ENCODE measurements around the gene ENOX1.

Gene ENOX1

DNA sequence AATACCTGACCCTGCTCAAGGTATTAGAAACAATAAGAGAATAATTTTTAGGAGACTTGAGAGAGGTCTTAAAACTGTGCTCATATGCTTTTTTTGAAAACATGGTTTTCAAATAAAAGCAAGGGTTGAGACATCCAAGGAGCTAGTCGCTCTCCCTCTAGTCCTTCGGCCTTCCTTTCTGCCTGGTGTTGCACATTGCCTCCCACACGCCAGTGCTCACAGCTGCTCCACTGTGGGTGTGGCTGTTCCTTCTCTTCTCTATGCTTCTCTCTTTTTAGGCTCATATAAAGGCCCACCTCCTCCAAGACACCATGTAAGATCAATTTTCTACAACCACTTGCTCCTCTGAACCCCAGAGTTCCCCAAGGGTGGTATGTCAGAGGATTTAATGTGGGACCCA lies 352.6 kb downstream of the ENOX1 start:
- no peak overlapping the region for H3K4me3 ChIP-seq (ENCODE audit: low read depth, low read length)
- TF ChIP-seq, protein P1, sequence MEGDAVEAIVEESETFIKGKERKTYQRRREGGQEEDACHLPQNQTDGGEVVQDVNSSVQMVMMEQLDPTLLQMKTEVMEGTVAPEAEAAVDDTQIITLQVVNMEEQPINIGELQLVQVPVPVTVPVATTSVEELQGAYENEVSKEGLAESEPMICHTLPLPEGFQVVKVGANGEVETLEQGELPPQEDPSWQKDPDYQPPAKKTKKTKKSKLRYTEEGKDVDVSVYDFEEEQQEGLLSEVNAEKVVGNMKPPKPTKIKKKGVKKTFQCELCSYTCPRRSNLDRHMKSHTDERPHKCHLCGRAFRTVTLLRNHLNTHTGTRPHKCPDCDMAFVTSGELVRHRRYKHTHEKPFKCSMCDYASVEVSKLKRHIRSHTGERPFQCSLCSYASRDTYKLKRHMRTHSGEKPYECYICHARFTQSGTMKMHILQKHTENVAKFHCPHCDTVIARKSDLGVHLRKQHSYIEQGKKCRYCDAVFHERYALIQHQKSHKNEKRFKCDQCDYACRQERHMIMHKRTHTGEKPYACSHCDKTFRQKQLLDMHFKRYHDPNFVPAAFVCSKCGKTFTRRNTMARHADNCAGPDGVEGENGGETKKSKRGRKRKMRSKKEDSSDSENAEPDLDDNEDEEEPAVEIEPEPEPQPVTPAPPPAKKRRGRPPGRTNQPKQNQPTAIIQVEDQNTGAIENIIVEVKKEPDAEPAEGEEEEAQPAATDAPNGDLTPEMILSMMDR (IDR thresholded peaks at IDR 0.05; ENCODE audit: control insufficient read depth, extremely low read depth, insufficient read depth): no peak
- DNase-seq (ENCODE audit: low read depth): no peak

DNA sequence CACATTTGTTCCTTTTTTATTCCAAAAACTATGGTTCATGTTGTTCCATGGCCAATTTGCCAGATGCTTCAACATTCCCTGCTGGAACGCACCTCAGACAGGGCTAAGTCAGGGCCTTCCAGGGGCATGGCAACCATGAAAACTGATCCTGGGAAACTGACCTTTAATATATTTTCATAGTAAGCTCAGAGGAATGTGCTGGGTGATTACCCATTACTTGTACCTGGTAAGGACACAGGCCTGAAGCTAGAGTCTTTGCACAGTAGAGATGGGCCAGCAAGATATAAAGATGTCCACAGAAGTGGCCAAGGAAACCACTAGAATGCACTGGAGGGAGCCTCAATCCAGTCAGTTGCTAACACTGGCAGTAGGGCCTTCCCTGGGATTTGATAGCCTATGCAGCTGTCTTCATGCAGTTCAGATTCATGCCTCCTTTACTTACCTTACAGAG lies 353.1 kb downstream of the ENOX1 start:
- H3K4me3 ChIP-seq (ENCODE audit: low read depth, low read length): no peak overlapping the region
- TF ChIP-seq, protein P1 (IDR thresholded peaks at IDR 0.05; ENCODE audit: control insufficient read depth, extremely low read depth, insufficient read depth): no peak
- DNase-seq (ENCODE audit: low read depth): no peak

DNA sequence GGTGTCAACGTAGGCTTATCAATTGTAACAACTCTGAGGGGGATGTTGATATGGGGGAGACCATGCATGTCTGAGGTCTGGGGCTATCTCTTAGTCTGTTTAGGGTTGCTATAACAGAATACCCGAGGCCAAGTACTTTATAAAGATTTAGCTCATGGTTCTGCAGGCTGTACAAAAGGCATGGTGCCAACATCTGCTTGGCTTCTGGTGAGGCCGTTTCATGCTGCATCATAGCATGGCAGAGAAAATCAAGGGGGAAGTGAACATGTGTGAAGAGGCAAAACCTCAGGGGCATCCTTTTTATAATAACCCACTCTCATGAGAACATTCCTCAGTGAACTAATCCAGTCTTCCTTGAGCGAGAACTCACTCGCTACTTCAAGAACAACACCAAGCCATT lies 353.8 kb downstream of the ENOX1 start:
- no peak overlapping the region for H3K4me3 ChIP-seq (ENCODE audit: low read depth, low read length)
- TF ChIP-seq, protein P1 (IDR thresholded peaks at IDR 0.05; ENCODE audit: control insufficient read depth, extremely low read depth, insufficient read depth): no peak
- DNase-seq (ENCODE audit: low read depth): no peak

DNA sequence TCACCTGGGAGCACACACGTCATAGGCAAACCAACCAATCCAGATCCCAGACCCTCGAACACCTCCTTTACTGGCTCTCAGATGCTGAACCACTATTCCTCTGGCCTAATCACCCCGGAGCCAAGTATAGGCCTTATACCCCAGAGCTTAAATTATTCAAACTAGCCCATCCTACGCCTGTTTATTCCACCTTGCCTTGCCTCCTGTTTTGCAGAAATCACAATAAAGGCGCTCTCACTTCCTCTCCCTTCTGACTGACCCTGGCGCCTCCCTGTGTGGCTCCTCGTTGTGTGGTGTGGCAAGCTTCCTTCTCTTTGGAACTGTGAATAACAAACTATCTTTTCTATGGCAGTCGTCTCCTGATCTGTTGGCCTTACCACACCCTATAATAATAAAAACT lies 354.9 kb downstream of the ENOX1 start:
- no peak overlapping the region for H3K4me3 ChIP-seq (ENCODE audit: low read depth, low read length)
- TF ChIP-seq, protein P1 (IDR thresholded peaks at IDR 0.05; ENCODE audit: control insufficient read depth, extremely low read depth, insufficient read depth): no peak
- no peak for DNase-seq (ENCODE audit: low read depth)

DNA sequence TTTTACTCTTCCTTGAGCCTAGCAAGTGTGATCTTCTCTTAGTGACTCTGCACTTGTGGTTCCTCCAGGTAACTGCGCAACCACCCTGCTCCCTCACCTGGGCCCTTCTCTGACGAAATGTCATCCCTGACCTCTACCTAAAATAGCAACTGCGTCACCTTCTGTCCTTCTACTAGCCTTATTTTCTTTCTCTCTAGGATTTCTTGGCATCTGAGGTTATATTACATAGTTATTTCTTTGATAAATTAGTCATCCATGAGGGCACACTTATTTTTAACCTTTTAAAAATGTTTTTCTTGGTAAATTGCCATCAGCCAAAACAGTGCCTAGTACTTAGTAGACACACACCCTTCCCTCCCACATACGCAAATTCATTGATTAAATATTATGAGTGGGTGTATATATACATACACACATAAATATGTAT lies 355.5 kb downstream of the ENOX1 start:
- H3K4me3 ChIP-seq (ENCODE audit: low read depth, low read length): no peak overlapping the region
- TF ChIP-seq, protein P1 (IDR thresholded peaks at IDR 0.05; ENCODE audit: control insufficient read depth, extremely low read depth, insufficient read depth): no peak

DNA sequence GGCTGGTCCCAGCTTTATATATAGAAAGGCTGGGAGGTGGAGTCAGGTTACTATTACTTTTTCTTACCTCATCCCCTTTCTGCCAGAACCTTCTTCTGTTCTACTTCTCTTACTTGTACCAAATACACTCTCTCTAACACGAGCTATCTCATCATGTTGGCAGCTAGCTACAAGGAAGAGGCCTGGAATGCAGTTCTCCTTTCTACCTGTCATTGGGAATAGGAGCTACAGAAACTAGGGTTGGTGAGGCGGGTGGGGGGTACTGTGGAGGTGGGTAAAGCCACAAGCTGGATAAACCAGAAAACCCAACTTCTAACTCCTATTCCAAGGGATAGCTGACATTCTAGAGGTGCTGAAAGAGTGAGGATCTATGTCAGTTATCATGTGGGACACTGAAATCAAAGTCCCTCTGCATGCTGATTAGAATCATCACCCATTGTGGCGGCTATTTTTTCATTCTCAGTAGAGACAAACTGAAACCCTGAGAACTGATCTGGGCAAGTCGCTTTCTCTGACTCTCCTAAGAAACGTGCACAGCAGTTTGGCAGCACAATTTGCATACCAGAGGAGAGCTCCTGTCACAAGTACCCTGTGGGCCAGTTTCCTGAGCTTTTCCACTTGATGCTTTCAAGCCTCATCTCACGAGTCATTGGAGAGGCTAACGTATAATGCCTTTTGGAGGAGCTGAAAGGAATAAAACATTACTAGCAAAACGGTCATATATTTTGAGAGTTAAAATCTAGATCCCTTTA lies 358.1 kb downstream of the ENOX1 start:
- no peak overlapping the region for H3K4me3 ChIP-seq (ENCODE audit: low read depth, low read length)
- TF ChIP-seq, protein P1 (IDR thresholded peaks at IDR 0.05; ENCODE audit: control insufficient read depth, extremely low read depth, insufficient read depth): no peak
- DNase-seq (ENCODE audit: low read depth): no peak

More for the DNA sequence above, 355.5 kb downstream of the ENOX1 start:
- no peak for DNase-seq (ENCODE audit: low read depth)

DNA sequence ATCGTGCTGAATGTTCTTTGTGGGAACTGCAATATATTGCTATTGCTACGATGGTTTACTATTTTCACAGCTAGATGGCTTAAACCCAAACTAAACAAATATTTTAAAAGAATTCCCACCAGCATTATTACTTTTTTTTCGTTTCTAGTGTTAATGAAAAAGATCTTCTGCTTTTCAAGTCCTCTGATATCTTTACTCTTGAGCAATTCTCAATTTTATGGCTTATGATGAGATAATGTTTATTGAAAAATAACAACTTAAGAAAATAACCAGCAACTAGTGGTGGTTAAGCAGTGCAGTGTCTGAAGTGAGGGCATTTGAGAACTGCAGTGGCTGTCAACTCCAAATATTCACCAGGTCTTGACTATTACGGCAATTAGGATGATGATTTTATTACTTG lies 360.4 kb downstream of the ENOX1 start:
- no peak for DNase-seq (ENCODE audit: low read depth)
- no peak overlapping the region for H3K4me3 ChIP-seq (ENCODE audit: low read depth, low read length)
- TF ChIP-seq, protein P1 (IDR thresholded peaks at IDR 0.05; ENCODE audit: control insufficient read depth, extremely low read depth, insufficient read depth): no peak
